HCEC 1CT (cell line): ENCODE results near the gene GTF2IRD1.
"Not testable (repeated sequence)": the region's sequence is repeated elsewhere in the genome, so short reads cannot be mapped to it uniquely, and the experiment has no call there.

Experiments used
- DNase-seq: peaks from one replicate; pipeline ENCODE4 v3.0.0-alpha.2; 2017

Gene GTF2IRD1

GRCh38 chr7:74453322-74454011 lies at the start of gene GTF2IRD1:
TSS of gene GTF2IRD1 (plus strand) at chr7:74453906. CDS start at chr7:74508081, 54,175 bp downstream.
- DNase-seq, result peak; percentile 65

- no peak for DNase-seq
Measured at GRCh38 chr7:74404388-74404700, 49.4 kb upstream of the GTF2IRD1 start.

- no peak for DNase-seq
Measured at GRCh38 chr7:74404741-74405140, 49.0 kb upstream of the GTF2IRD1 start.

- no peak for DNase-seq
Measured at GRCh38 chr7:74405191-74405898, 48.4 kb upstream of the GTF2IRD1 start.

GRCh38 chr7:74405899-74406512 lies 47.7 kb upstream of the GTF2IRD1 start:
- no peak for DNase-seq

- no peak for DNase-seq
Measured at GRCh38 chr7:74407958-74408357, 45.7 kb upstream of the GTF2IRD1 start.

- DNase-seq, result no peak
Measured at GRCh38 chr7:74409571-74409970, 44.1 kb upstream of the GTF2IRD1 start.

- DNase-seq, result no peak
Measured at GRCh38 chr7:74410772-74411171, 42.9 kb upstream of the GTF2IRD1 start.

GRCh38 chr7:74411571-74411970 lies 42.1 kb upstream of the GTF2IRD1 start:
- DNase-seq, result not testable (repeated sequence)

- no peak for DNase-seq
Measured at GRCh38 chr7:74412056-74412455, 41.6 kb upstream of the GTF2IRD1 start.

- DNase-seq, result no peak
Measured at GRCh38 chr7:74412603-74413002, 41.1 kb upstream of the GTF2IRD1 start.

- DNase-seq, result not testable (repeated sequence)
Measured at GRCh38 chr7:74414595-74415333, 38.9 kb upstream of the GTF2IRD1 start.

GRCh38 chr7:74417419-74417971 lies 36.2 kb upstream of the GTF2IRD1 start:
- peak; percentile 49 for DNase-seq

GRCh38 chr7:74418076-74418475 lies 35.6 kb upstream of the GTF2IRD1 start:
- no peak for DNase-seq

GRCh38 chr7:74418538-74418937 lies 35.2 kb upstream of the GTF2IRD1 start:
- DNase-seq, result no peak

- not testable (repeated sequence) for DNase-seq
Measured at GRCh38 chr7:74419232-74419631, 34.5 kb upstream of the GTF2IRD1 start.

- DNase-seq, result no peak
Measured at GRCh38 chr7:74420006-74420405, 33.7 kb upstream of the GTF2IRD1 start.

GRCh38 chr7:74424291-74424880 lies 29.3 kb upstream of the GTF2IRD1 start:
- DNase-seq, result no peak

- no peak for DNase-seq
Measured at GRCh38 chr7:74428023-74428422, 25.7 kb upstream of the GTF2IRD1 start.

GRCh38 chr7:74429153-74429747 lies 24.5 kb upstream of the GTF2IRD1 start:
- DNase-seq, result peak; percentile 43

- DNase-seq, result not testable (repeated sequence)
Measured at GRCh38 chr7:74430409-74430808, 23.3 kb upstream of the GTF2IRD1 start.

GRCh38 chr7:74430961-74431466 lies 22.7 kb upstream of the GTF2IRD1 start:
- DNase-seq, result no peak
